GM12878 (cell line): ENCODE data around the gene DYDC1. TPM values are rescaled to one million over a fixed set of nuclear protein-coding genes. Genes with fewer than 3 reads are reported as not detected.

Experiments
- ATAC-seq: fragments of 200-7000 bp; cut with Tn5 transposase; 3 replicates; pipeline ENCODE4 v1.9.1; 2020; ENCODE audit warnings: mild to moderate bottlenecking, moderate library complexity
- BruUV-seq: library from RNA; stranded (reverse); fragments of 400-500 nt; replicated peaks from 2 replicates; lab custom pipeline; 2021; lab: Mats Ljungman, UMichigan
- CTCF ChIA-PET: fragments of 300-600 bp; sonication (Branson Sonifier 250); formaldehyde crosslinking; extraction: SDS; loops from one replicate; lab custom pipeline; 2021; ENCODE audit warnings: inconsistent platforms; lab: Yijun Ruan, JAX
- POLR2A ChIA-PET: fragments of 350-600 bp; formaldehyde crosslinking; extraction: SDS; loops from one replicate; lab custom pipeline; 2021; ENCODE audit warnings: inconsistent platforms; lab: Charles Lee
- RAD21 ChIA-PET: fragments of 300-600 bp; sonication (Branson Sonifier 250); formaldehyde crosslinking; loops from one replicate; lab custom pipeline; 2023; ENCODE audit warnings: antibody characterized with exemption; ENCODE audit not compliant: unreplicated experiment; lab: Charles Lee
- SMC1A ChIA-PET: fragments of 300-600 bp; sonication (Branson Sonifier 250); formaldehyde crosslinking; loops from one replicate; lab custom pipeline; 2023; ENCODE audit not compliant: unreplicated experiment, uncharacterized antibody; lab: Charles Lee
- DNase-seq: peaks from one replicate; pipeline ENCODE4 v3.0.0-alpha.2; 2011; ENCODE audit warnings: low read depth, low spot score
- FAIRE-seq: peaks from 3 replicates; lab custom pipeline; 2011; peaks lifted over from hg19 to GRCh38; lab: Jason Lieb, UNC
- H2AFZ ChIP-seq: 2 replicates; pipeline ENCODE4 v1.6.0; 2011; ENCODE audit warnings: low read depth, low read length, control low read depth; ENCODE audit not compliant: control insufficient read depth
- H3K27ac ChIP-seq: 2 replicates; pipeline ENCODE4 v1.5.1; 2011; ENCODE audit warnings: control low read depth; ENCODE audit not compliant: control insufficient read depth, insufficient read depth
- H3K27me3 ChIP-seq, 2 experiments: replicated peaks in 1 of 2; 2 replicates each; pipeline versions ENCODE4 v1.6.0 to v1.6.1; 2011; ENCODE audit warnings: low read length in 1 of 2; ENCODE audit not compliant: control insufficient read depth in 2 of 2, insufficient read depth in 2 of 2
- H3K36me3 ChIP-seq, 2 experiments: 2 replicates each; pipeline ENCODE4 v1.5.1; 2011; ENCODE audit warnings: low read length in 1 of 2; ENCODE audit not compliant: control insufficient read depth in 2 of 2, insufficient read depth in 2 of 2
- H3K4me1 ChIP-seq: 2 replicates; pipeline ENCODE4 v1.6.1; 2011; ENCODE audit warnings: mild to moderate bottlenecking, low read length, moderate library complexity, mixed read lengths; ENCODE audit not compliant: control insufficient read depth, insufficient read depth
- H3K4me2 ChIP-seq: 2 replicates; pipeline ENCODE4 v1.6.0; 2011; ENCODE audit warnings: control low read depth; ENCODE audit not compliant: control insufficient read depth, insufficient read depth
- H3K4me3 ChIP-seq: fragments of 200-600 bp; sonication (generic); 2 replicates; pipeline ENCODE4 v1.5.1; 2016
- H3K79me2 ChIP-seq: 2 replicates; pipeline ENCODE4 v1.6.0; 2011; ENCODE audit warnings: low read length; ENCODE audit not compliant: control insufficient read depth, insufficient read depth
- H3K9ac ChIP-seq: 2 replicates; pipeline ENCODE4 v1.8.0; 2011; ENCODE audit warnings: low read length, control low read depth, mixed read lengths; ENCODE audit not compliant: control insufficient read depth, insufficient read depth
- H3K9me3 ChIP-seq: replicated peaks from 3 replicates; pipeline ENCODE4 v1.5.1; 2011; ENCODE audit warnings: mild to moderate bottlenecking, low read length; ENCODE audit not compliant: control insufficient read depth, insufficient read depth
- H4K20me1 ChIP-seq: 2 replicates; pipeline ENCODE4 v1.6.0; 2011; ENCODE audit not compliant: control insufficient read depth, insufficient read depth
- CEBPB ChIP-seq, 2 experiments: fragments of 150-350 bp in 1 of 2; IDR thresholded peaks; 2 replicates each; pipeline ENCODE4 v1.6.1; 2012 to 2014; ENCODE audit warnings: low read depth in 2 of 2, low read length in 2 of 2, borderline replicate concordance in 1 of 2, inconsistent platforms in 1 of 2
- GABPA ChIP-seq: IDR thresholded peaks from 2 replicates; pipeline ENCODE4 v1.6.1; 2014; ENCODE audit warnings: antibody characterized with exemption, low read depth, mild to moderate bottlenecking, inconsistent platforms
- HDAC2 ChIP-seq: fragments of 200-600 bp; sonication (generic); IDR thresholded peaks from 2 replicates; pipeline ENCODE4 v1.6.1; 2017
- MEF2A ChIP-seq: IDR thresholded peaks from 2 replicates; pipeline ENCODE4 v1.6.1; 2011; ENCODE audit warnings: low read depth, mild to moderate bottlenecking, low read length, moderate library complexity; ENCODE audit not compliant: insufficient read depth
- NBN ChIP-seq: fragments of 450-650 bp; IDR thresholded peaks from 2 replicates; pipeline ENCODE4 v1.6.1; 2016
- NFXL1 ChIP-seq: fragments of 450-650 bp; IDR thresholded peaks from 2 replicates; pipeline ENCODE4 v1.6.1; 2017; ENCODE audit warnings: antibody characterized with exemption, mild to moderate bottlenecking, borderline replicate concordance
- NFYA ChIP-seq: IDR thresholded peaks from 2 replicates; pipeline ENCODE4 v1.6.1; 2011; ENCODE audit warnings: low read depth, mild to moderate bottlenecking, low read length, improper control_type of control experiment, borderline replicate concordance
- NR2F1 ChIP-seq: fragments of 450-650 bp; conservative IDR thresholded peaks from 2 replicates; pipeline ENCODE4 v1.6.1; 2017; ENCODE audit warnings: mild to moderate bottlenecking
- POLR2A ChIP-seq: IDR thresholded peaks from 2 replicates; pipeline ENCODE4 v1.6.1; 2011; ENCODE audit warnings: low read depth, mild to moderate bottlenecking, low read length
- POLR2AphosphoS2 ChIP-seq: IDR thresholded peaks from 2 replicates; pipeline ENCODE4 v1.6.1; 2011; ENCODE audit warnings: low read depth, mild to moderate bottlenecking, low read length, improper control_type of control experiment, moderate library complexity
- SIX5 ChIP-seq: IDR thresholded peaks from 2 replicates; pipeline ENCODE4 v1.6.1; 2011; ENCODE audit warnings: mild to moderate bottlenecking, low read depth, low read length, moderate library complexity; ENCODE audit not compliant: severe bottlenecking
- SMARCA5 ChIP-seq: fragments of 450-650 bp; IDR thresholded peaks from 2 replicates; pipeline ENCODE4 v1.6.1; 2017; ENCODE audit warnings: mild to moderate bottlenecking
- SP1 ChIP-seq: IDR thresholded peaks from one replicate; pipeline ENCODE4 v1.6.1; 2011; ENCODE audit warnings: low read depth, low read length
- STAT3 ChIP-seq: IDR thresholded peaks from 2 replicates; pipeline ENCODE4 v1.6.1; 2011; ENCODE audit warnings: low read depth, low read length, improper control_type of control experiment
- ZNF274 ChIP-seq: IDR thresholded peaks from one replicate; pipeline ENCODE4 v1.8.0; 2011; ENCODE audit not compliant: insufficient read length, insufficient read depth
- ZNF622 ChIP-seq: fragments of 450-650 bp; IDR thresholded peaks from 2 replicates; pipeline ENCODE4 v1.6.1; 2017; ENCODE audit warnings: mild to moderate bottlenecking, inconsistent platforms
- WGBS: methylation state at CpG from one replicate; pipeline ENCODE4 v1.1.6; 2016; ENCODE audit warnings: low lambda C conversion rate; ENCODE audit not compliant: insufficient replicate concordance, insufficient coverage; ENCODE audit errors: missing lambda C conversion rate; 5-methylcytosine and 5-hydroxymethylcytosine counted together
- in situ Hi-C: fragments of 300-500 bp; cut with MboI; formaldehyde crosslinking; loops from 9 replicates; pipeline ENCODE4 v1.14.3; 2018; ENCODE audit warnings: mixed read lengths
- intact Hi-C: fragments of 100-400 bp; cut with micrococcal nuclease; formaldehyde crosslinking; loops from one replicate; pipeline ENCODE4 v1.14.2; 2022; ENCODE audit not compliant: unreplicated experiment
- polyA plus RNA-seq, 11 experiments: library from polyadenylated mRNA; depleted of rRNA in 4 of 11; unstranded in 6 of 11; stranded (reverse) in 5 of 11; fragments of >200 nt; fragmentation: Nextera tagmentation in 4 of 11; fragmentation: Illumina TruSeq in 1 of 11; extraction: Ambion mirVana in 4 of 11; extraction: Trizol in 1 of 11; gene quantifications; 1 replicate in 1 of 11; 2 replicates in 10 of 11; pipeline versions ENCODE4 v1.2.1 to v1.2.3, GENCODE V29; 2011 to 2016; ENCODE audit warnings: inconsistent platforms in 2 of 11, missing spikeins in 2 of 11, low read depth in 1 of 11
- total RNA-seq, 4 experiments: library from RNA; depleted of rRNA in 3 of 4; stranded (reverse); fragments of >200 nt in 3 of 4; fragmentation: Illumina TruSeq in 1 of 4; extraction: Trizol in 1 of 4; gene quantifications; 2 replicates each; pipeline versions ENCODE4 v1.2.1 to v1.2.3, GENCODE V29; 2013 to 2021
- TF ChIP-seq, protein P1 (sequence below): IDR thresholded peaks from 2 replicates; pipeline ENCODE4 v1.6.1; 2011; ENCODE audit warnings: borderline replicate concordance, low read depth, mild to moderate bottlenecking, moderate library complexity, mixed read lengths, low read length; ENCODE audit not compliant: insufficient read depth; ENCODE audit errors: extremely low read length
- TF ChIP-seq, protein P2 (sequence below): fragments of 450-650 bp; IDR thresholded peaks from 2 replicates; pipeline ENCODE4 v1.6.1; 2016; ENCODE audit warnings: mild to moderate bottlenecking
- TF ChIP-seq, protein P3 (sequence below): fragments of 450-650 bp; IDR thresholded peaks from 2 replicates; pipeline ENCODE4 v1.6.1; 2018; ENCODE audit warnings: mild to moderate bottlenecking, low read depth, moderate library complexity; ENCODE audit not compliant: partially characterized antibody
- TF ChIP-seq, protein P4 (sequence below): IDR thresholded peaks from 2 replicates; pipeline ENCODE4 v1.6.1; 2012; ENCODE audit warnings: low read length, inconsistent platforms

DYDC1 gene
- total and polyA plus RNA-seq, 10 of the 15 experiments (the other 5 are each of a cell fraction or from before 2014, with no cell fraction given), result not detected

DNA sequence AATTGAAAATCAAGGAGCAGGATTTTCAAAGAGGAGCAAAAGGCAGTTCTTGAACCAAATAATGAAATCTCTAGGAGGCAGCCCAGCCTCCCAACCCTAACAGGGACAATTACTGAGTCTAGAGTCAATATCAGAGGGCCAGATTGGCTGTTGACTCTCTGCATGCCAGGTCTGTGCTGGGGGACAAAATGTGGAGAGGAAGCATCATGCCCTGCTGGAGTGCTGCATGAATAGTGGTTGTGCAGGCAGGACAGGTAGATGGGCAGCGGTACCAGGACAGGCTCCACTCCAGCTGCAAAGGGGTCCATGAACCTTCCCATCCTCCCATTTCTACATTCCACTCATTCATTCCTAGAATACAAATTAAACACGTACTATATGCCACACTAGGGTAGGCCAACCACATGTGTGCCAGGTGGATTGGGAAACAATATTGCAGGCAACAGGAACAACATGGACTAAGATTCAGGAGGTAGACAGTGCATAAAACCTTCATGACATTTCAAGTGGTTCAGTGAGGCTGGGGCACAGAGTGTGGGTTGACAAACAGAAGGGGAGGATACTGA is 36.7 kb downstream of the DYDC1 start:
- DNase-seq, result no peak
- in situ Hi-C loops, result no loop called here
- SMC1A ChIA-PET, result no interaction called here
- intact Hi-C loops, result no loop called here
- ATAC-seq, result no peak
- Histone ChIP-seq H3K4me1 (no peaks in the 10 kb centered on the region), H4K20me1 (no peaks in the 10 kb centered on the region), H3K36me3 (no peaks in the 10 kb centered on the region), H3K27me3 (peaks cover 0 to 1% of the 10 kb centered on the region in 2 experiments; a peak in 2 of 4 replicates), H3K4me3 (no peak overlapping the region), H3K9ac (no peak overlapping the region), H3K9me3 (no peaks in the 10 kb centered on the region), H2AFZ (no peak overlapping the region), H3K79me2 (no peaks in the 10 kb centered on the region)
- BruUV-seq, result no TSS peak
- RAD21 ChIA-PET, result no interaction called here
- 21% methylated on average over 2 of the region's 2 CpGs for WGBS
- CTCF ChIA-PET, result no interaction called here
- FAIRE-seq, result no peak
- TF ChIP-seq SIX5 (no peak), SMARCA5 (no peak), ZNF622 (no peak), MEF2A (no peak), NBN (no peak), NFYA (no peak), SP1 (no peak), ZNF274 (no peak), POLR2A (no peak), NFXL1 (no peak), NR2F1 (no peak), STAT3 (no peak), HDAC2 (no peak), CEBPB (IDR thresholded peaks at IDR 0.05; ENCODE audit: borderline replicate concordance in 1 of 2, low read depth in 2 of 2, low read length in 2 of 2) (no peak), GABPA (no peak), POLR2AphosphoS2 (no peak)
- TF ChIP-seq, protein P1, sequence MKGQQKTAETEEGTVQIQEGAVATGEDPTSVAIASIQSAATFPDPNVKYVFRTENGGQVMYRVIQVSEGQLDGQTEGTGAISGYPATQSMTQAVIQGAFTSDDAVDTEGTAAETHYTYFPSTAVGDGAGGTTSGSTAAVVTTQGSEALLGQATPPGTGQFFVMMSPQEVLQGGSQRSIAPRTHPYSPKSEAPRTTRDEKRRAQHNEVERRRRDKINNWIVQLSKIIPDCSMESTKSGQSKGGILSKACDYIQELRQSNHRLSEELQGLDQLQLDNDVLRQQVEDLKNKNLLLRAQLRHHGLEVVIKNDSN, result no peak
- TF ChIP-seq, protein P2, sequence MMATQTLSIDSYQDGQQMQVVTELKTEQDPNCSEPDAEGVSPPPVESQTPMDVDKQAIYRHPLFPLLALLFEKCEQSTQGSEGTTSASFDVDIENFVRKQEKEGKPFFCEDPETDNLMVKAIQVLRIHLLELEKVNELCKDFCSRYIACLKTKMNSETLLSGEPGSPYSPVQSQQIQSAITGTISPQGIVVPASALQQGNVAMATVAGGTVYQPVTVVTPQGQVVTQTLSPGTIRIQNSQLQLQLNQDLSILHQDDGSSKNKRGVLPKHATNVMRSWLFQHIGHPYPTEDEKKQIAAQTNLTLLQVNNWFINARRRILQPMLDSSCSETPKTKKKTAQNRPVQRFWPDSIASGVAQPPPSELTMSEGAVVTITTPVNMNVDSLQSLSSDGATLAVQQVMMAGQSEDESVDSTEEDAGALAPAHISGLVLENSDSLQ, result no peak
- TF ChIP-seq, protein P3, sequence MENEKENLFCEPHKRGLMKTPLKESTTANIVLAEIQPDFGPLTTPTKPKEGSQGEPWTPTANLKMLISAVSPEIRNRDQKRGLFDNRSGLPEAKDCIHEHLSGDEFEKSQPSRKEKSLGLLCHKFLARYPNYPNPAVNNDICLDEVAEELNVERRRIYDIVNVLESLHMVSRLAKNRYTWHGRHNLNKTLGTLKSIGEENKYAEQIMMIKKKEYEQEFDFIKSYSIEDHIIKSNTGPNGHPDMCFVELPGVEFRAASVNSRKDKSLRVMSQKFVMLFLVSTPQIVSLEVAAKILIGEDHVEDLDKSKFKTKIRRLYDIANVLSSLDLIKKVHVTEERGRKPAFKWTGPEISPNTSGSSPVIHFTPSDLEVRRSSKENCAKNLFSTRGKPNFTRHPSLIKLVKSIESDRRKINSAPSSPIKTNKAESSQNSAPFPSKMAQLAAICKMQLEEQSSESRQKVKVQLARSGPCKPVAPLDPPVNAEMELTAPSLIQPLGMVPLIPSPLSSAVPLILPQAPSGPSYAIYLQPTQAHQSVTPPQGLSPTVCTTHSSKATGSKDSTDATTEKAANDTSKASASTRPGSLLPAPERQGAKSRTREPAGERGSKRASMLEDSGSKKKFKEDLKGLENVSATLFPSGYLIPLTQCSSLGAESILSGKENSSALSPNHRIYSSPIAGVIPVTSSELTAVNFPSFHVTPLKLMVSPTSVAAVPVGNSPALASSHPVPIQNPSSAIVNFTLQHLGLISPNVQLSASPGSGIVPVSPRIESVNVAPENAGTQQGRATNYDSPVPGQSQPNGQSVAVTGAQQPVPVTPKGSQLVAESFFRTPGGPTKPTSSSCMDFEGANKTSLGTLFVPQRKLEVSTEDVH, result no peak
- TF ChIP-seq, protein P4, sequence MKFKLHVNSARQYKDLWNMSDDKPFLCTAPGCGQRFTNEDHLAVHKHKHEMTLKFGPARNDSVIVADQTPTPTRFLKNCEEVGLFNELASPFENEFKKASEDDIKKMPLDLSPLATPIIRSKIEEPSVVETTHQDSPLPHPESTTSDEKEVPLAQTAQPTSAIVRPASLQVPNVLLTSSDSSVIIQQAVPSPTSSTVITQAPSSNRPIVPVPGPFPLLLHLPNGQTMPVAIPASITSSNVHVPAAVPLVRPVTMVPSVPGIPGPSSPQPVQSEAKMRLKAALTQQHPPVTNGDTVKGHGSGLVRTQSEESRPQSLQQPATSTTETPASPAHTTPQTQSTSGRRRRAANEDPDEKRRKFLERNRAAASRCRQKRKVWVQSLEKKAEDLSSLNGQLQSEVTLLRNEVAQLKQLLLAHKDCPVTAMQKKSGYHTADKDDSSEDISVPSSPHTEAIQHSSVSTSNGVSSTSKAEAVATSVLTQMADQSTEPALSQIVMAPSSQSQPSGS, result no peak
- TF ChIP-seq, all 136 proteins: peak for 0
- Histone ChIP-seq H3K4me2 (no peak overlapping the region), H3K27ac (no peak overlapping the region)
- POLR2A ChIA-PET, result no interaction called here
